T-helper 2 cell (primary cell): Measurements from ENCODE around the gene ABCF1.

Experiments
- DNase-seq, 5 experiments: peaks; one replicate each; pipeline versions ENCODE4 v3.0.0 to v3.0.0-alpha.2; 2012 to 2022

Gene ABCF1

DNA sequence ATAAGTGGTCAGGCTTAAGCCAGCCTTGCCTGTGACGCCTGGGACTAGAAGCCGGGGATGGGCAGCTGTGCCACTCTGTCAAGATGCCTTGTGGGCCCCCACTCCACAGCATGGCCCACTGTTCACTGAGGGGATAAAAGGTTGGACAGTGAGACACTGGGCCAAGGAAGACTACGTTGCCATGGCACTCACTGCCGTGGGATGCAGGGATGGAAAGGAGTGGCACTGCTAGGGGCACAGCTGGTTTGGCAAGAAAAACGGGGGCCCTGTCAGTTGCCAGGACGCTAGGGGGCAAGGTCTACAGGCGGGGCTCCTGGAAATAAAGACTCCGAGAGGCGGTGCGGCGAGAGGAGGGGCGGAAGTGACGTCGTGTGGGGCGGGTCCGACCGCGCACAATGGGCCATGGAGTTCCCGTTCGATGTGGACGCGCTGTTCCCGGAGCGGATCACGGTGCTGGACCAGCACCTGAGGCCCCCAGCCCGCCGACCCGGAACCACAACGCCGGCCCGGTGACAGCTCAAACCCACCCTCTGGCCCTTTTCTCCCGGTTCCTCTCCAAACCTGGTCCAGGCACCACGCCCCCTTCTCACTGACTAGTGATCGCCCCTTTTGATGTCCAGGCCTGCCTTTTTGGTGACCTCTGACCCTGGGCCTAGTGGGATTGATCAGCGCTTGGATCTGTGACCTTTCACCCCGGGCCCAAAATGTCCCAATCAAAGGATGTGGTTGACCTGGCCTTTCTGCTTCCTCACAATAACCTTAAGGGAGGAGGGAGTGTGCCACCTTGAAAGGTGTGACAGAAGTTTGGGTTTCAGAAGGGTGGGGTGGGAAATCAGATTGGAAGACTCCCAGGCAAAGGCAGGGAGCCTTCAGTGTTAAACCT lies 55.5 kb downstream of the ABCF1 start, which contains the start of gene ATAT1:
Gene ATAT1, plus strand, starts transcription at position 391 of the 883 bp plus-strand sequence.
- DNase-seq, result peak; percentile 78 to 89 (median 84)

GRCh38 chr6:30635834-30636233 lies 64.6 kb downstream of the ABCF1 start:
- no peak for DNase-seq

DNA sequence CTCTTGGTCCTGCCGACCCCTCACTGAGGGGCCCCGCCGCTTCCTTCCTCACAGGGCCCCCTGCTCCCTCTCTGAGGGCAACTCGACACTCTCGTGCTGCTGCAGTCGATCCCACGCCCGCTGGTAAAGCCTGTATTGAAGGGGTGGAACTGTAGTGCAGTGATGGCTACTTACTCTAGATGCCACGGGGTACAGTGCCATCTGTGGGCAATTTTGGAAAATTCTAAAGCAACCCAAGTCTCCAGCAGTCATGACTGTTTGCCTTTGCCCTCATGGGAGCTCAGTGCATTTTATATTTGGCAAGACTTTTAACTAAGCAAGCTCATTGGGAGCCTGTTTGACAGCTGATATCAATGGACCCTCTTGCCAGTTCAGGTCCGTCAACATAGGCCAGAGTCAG lies 69.2 kb downstream of the ABCF1 start:
- DNase-seq, result peak in 1 of 5 experiments; percentile 19

DNA sequence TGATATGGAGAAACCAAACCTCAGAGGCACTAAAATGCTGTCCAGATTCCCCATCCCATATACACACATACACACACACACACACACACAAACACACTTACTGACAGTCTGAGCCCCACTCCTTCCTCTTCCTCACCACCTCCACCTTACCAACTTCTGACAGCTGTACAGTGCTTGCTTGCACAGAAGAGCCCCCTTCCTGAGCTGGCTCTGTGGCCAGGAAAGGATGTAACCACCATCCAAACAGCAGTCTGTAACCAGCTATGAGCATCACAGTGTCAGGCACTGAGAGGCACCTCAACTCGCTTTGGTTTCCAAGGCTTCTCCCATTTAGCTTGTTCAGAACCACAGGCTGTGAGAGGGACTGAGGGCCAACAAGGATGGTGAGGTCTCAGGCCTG lies 69.8 kb downstream of the ABCF1 start:
- peak in 1 of 5 experiments; percentile 58 for DNase-seq
